Measurements from ENCODE around the gene SENP5. TPM values are rescaled to one million over a fixed set of nuclear protein-coding genes. Genes with fewer than 3 reads are reported as not detected.
"Not testable (repeated sequence)": the region's sequence is repeated elsewhere in the genome, so short reads cannot be mapped to it uniquely, and the experiment has no call there.

The SENP5 gene
- total and polyA plus RNA-seq, 2 of the 8 experiments (the other 6 are each of a cell fraction or from before 2014, with no cell fraction given) = 6.7 to 27.3 TPM

DNA sequence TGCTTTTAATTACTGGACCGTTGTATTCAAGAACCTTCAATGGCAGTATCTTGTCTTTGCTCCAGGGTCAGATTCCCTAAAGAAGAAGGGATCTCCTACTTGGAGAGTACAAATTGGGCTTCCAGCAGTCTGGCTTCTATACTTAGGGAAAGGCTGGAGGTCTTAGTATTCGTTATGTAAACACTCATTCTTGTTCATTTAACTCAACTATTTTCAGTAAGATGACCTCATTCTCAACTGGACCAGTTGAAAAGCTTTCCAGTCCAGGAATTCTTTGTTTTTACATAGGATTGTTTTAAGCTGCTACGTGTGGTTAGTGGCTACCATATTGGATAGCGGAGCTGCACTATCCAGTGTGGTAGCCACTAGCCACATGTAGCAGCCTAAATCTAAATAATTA, 4.6 kb downstream of the SENP5 start (continued):
- TF ChIP-seq POLR2AphosphoS5 (IDR thresholded peaks at IDR 0.05; ENCODE audit: low read depth, low read length) (no peak), GTF2F1 (IDR thresholded peaks at IDR 0.05; ENCODE audit: borderline replicate concordance, low read depth, low read length) (no peak), RNF2 (IDR thresholded peaks at IDR 0.05; ENCODE audit: borderline replicate concordance, low read depth, low read length, missing control alignments, poor library complexity, severe bottlenecking) (no peak), CTBP2 (IDR thresholded peaks at IDR 0.05; ENCODE audit: borderline replicate concordance, insufficient read depth, insufficient read length, low read length) (no peak), KDM5A (IDR thresholded peaks at IDR 0.05; ENCODE audit: low read length) (no peak), KDM1A (IDR thresholded peaks at IDR 0.05; ENCODE audit: borderline replicate concordance, low read length) (no peak), TBP (IDR thresholded peaks at IDR 0.05; ENCODE audit: low read depth, low read length) (no peak)
- TF ChIP-seq, protein P1, sequence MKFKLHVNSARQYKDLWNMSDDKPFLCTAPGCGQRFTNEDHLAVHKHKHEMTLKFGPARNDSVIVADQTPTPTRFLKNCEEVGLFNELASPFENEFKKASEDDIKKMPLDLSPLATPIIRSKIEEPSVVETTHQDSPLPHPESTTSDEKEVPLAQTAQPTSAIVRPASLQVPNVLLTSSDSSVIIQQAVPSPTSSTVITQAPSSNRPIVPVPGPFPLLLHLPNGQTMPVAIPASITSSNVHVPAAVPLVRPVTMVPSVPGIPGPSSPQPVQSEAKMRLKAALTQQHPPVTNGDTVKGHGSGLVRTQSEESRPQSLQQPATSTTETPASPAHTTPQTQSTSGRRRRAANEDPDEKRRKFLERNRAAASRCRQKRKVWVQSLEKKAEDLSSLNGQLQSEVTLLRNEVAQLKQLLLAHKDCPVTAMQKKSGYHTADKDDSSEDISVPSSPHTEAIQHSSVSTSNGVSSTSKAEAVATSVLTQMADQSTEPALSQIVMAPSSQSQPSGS (IDR thresholded peaks at IDR 0.05; ENCODE audit: low read length) = no peak

DNA sequence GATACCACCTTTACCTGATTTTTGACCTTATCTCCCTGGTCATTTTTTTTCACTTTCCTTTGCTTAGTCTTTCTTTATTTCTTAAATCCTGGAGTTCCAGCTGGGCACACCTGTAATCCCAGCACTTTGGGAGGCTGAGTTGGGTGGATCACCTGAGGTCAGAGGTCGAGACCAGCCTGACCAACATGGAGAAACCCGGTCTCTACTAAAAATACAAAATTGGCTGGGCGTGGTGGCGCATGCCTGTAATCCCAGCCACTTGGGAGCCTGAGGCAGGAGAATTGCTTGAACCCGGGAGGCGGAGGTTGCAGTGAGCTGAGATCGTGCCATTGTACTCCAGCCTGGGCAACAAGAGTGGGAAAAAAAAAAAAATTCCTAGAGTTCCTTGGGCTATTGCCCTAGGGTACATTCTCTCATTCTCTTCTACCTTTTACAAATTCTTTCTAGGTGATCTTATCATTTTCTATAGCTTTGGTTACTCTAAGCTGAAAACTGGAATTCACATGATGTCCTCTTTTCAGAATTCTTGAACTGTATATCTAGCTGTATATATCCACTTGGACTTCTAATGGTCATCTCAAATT, 6.9 kb downstream of the SENP5 start:
- H2AFZ ChIP-seq (ENCODE audit: low read length); H3K4me3 ChIP-seq (ENCODE audit: extremely low read depth in 1 of 4, insufficient read depth in 2 of 4, low read depth in 3 of 4, low read length in 4 of 4); H3K56ac ChIP-seq (replicated peaks; ENCODE audit: insufficient read length, low read depth, low read length); FAIRE-seq; H3K4ac ChIP-seq (replicated peaks; ENCODE audit: insufficient read length, low read depth, low read length); H3K18ac ChIP-seq (ENCODE audit: extremely low read depth, low read length); H3K79me1 ChIP-seq (ENCODE audit: low read depth, low read length); H4K8ac ChIP-seq (ENCODE audit: extremely low read depth, insufficient read depth, low read length); H3K23me2 ChIP-seq (ENCODE audit: low read depth, low read length); H3K36me3 ChIP-seq (ENCODE audit: control insufficient read depth in 2 of 4, insufficient read depth in 4 of 4, low read length in 3 of 4); H2BK120ac ChIP-seq (replicated peaks; ENCODE audit: low read depth, low read length); H4K91ac ChIP-seq (replicated peaks; ENCODE audit: insufficient read length, low read length); H2BK12ac ChIP-seq (ENCODE audit: low read depth, low read length); H3K27me3 ChIP-seq (replicated peaks in 1 of 4; ENCODE audit: control insufficient read depth in 3 of 4, extremely low read depth in 1 of 4, insufficient read depth in 3 of 4, low read length in 3 of 4); H2AK5ac ChIP-seq (ENCODE audit: low read depth, low read length); H2BK15ac ChIP-seq (ENCODE audit: low read length); H3K14ac ChIP-seq (ENCODE audit: insufficient read length); H3K9ac ChIP-seq (replicated peaks in 1 of 4; ENCODE audit: extremely low read depth in 1 of 4, low read depth in 3 of 4, low read length in 3 of 4); H4K5ac ChIP-seq (ENCODE audit: insufficient read length, low read depth, low read length); H3K4me2 ChIP-seq (ENCODE audit: insufficient read depth in 1 of 2, low read depth in 2 of 2, low read length in 2 of 2); H3K23ac ChIP-seq (ENCODE audit: insufficient read length); H3K9me3 ChIP-seq (ENCODE audit: insufficient read depth in 2 of 2, low read depth in 1 of 2, low read length in 1 of 2); H2BK5ac ChIP-seq (ENCODE audit: low read depth, low read length); H2BK20ac ChIP-seq (ENCODE audit: low read length); H3K27ac ChIP-seq (ENCODE audit: low read depth, low read length); DNase-seq (ENCODE audit: low read depth in 1 of 2, low spot score in 2 of 2); H3K4me1 ChIP-seq (replicated peaks in 1 of 4; ENCODE audit: control insufficient read depth in 3 of 4, insufficient read depth in 4 of 4, low read length in 3 of 4): not testable (repeated sequence)
- WGBS, 2 experiments (ENCODE audit: extremely low coverage in 1 of 2, insufficient coverage in 1 of 2, insufficient read length in 1 of 2, insufficient replicate concordance in 2 of 2, low coverage in 1 of 2, low lambda C conversion rate in 2 of 2, missing lambda C conversion rate in 1 of 2) = 92% methylated on average over 7 of the region's 7 CpGs; no CpG with 5 or more reads in 1 of the 2 experiments
- Histone ChIP-seq H3K79me2 (ENCODE audit: control insufficient read depth in 1 of 2, insufficient read depth in 2 of 2, low read length in 2 of 2) (peaks cover 11 to 86% of the 10 kb centered on the region in 2 experiments), H4K20me1 (replicated peaks in 1 of 2; ENCODE audit: control insufficient read depth in 1 of 2, insufficient read depth in 2 of 2, low read length in 2 of 2) (peaks cover 0 to 13% of the 10 kb centered on the region in 2 experiments)
- CTCF ChIA-PET (ENCODE audit: partially characterized antibody) = interaction anchor here (0.7 to 1.7 kb wide), 5 partner anchors 9 to 157 kb away, joined by 3 to 4 read pairs (median 4); no protein-coding TSS in a partner anchor
- POLR2A ChIA-PET (ENCODE audit: partially characterized antibody) = interaction anchor here (0.6 kb wide), 1 partner anchor 320 kb away, joined by 6 read pairs; no protein-coding TSS in a partner anchor
